Thyroid gland (tissue), 4 donors: Measurements from ENCODE around the gene NAALAD2.

Source experiments
- CTCF ChIP-seq, 6 experiments: fragments of 200-600 bp in 3 of 6; fragments of 450-650 bp in 3 of 6; sonication (generic) in 3 of 6; IDR thresholded peaks; one replicate each; pipeline ENCODE4 v1.5.1; 2016 to 2019; ENCODE audit warnings: antibody characterized with exemption in 6 of 6, mild to moderate bottlenecking in 2 of 6, inconsistent platforms in 1 of 6, moderate library complexity in 1 of 6
- POLR2A ChIP-seq, 2 donors: fragments of 450-650 bp; IDR thresholded peaks; one replicate each; pipeline ENCODE4 v1.6.1; 2017; ENCODE audit warnings: antibody characterized with exemption in 2 of 2, mild to moderate bottlenecking in 2 of 2, moderate library complexity in 1 of 2

- no peak for TF ChIP-seq CTCF (IDR thresholded peaks at IDR 0.05)
- no peak for TF ChIP-seq POLR2A (IDR thresholded peaks at IDR 0.05)
Measured at GRCh38 chr11:90218606-90219005, 84.1 kb downstream of the NAALAD2 start.
